ENCODE data around the gene CTIF.

The CTIF gene

DNA sequence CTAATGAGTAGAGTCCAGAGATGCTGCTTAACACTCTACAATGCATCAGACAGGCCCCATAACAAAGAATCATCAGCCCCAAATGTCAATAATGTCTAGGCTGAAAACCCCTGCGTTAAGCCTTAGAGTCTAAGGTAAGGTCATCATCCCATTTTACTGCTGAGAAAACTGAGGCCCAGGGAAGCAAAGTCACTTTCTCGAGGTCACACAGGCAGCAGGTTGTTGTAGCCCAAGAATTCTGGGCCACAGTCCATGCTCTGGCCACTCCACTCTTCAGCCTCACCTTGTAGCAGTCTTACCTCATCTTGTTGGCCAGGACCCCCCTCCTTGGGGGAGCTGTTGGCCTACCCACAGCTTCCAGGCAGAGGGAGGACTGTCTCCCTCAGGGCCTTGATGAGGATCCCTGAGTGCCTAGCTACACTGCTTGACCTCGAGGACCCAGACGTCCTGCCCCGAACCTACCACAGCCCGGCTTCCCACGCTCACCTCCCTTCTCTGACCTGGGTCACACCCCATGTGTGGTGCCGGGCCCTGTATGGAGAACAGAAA is 357.6 kb downstream of the CTIF start:
- no peak for DNase-seq

GRCh38 chr18:48896875-48897511 is 358.2 kb downstream of the CTIF start:
- no peak for DNase-seq

GRCh38 chr18:48897531-48897930 is 358.7 kb downstream of the CTIF start:
- DNase-seq: no peak

DNA sequence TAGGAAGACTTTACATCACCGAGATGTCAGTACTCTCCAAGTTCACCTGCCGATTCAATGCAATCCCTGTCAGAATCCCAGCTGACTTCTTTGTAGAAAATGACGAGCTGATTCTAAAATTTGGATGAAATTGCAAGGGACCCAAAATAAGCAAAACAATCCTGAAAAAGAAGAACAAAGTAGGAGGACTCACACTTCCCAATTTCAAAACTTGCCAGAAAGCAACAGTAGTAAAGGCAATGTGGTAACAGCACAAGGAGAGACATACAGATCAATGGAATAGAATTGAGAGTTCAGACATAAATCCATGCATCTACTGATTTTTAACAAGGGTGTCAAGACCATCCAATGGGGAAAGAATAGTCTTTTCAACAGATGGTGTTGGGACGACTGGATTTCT is 359.7 kb downstream of the CTIF start:
- no peak for DNase-seq

DNA sequence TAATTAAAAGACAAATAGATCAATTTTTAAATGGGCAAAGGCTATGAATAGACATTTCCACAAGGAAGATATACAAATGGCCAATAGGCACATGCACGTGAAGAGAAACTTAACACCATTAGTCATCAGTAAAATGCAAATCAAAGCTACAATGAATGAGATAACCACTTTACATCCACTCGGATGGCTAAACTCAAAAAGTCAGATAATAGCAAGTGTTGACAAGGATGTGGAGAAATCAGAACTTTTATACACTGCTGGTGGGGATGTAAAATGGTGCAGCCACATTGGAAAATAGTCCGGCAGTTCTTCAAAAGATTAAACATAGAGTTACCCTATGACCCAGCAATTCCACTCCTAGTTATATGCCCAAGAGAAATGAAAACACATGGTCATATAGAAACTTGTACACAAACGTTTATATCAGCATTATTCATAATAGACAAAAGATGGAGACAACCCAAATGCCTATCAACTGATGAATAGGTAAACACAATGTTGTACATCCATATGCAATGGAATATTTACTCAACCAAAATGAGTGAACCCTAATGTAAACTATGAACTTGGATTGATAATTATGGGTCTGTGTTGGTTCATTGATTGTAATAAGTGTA is 360.8 kb downstream of the CTIF start:
- DNase-seq: no peak

DNA sequence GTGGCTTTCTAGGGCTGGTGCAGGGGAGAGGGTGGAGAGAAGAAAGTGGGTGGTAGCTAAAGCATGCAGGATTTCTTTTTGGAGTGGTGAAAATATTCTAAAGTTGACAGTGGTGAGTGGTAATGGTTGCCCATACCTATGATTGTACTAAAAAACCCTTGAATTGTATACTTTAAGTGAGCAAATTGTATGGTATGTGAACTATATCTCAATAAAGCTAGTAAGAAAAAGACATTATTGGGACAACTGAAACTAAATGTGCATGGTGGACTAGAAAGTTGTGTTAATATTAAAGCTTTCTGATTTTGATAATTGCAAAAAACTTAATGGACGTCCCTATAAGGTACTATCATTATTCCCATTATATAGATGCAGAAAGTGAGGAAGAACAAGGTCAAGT is 361.6 kb downstream of the CTIF start:
- DNase-seq: no peak

DNA sequence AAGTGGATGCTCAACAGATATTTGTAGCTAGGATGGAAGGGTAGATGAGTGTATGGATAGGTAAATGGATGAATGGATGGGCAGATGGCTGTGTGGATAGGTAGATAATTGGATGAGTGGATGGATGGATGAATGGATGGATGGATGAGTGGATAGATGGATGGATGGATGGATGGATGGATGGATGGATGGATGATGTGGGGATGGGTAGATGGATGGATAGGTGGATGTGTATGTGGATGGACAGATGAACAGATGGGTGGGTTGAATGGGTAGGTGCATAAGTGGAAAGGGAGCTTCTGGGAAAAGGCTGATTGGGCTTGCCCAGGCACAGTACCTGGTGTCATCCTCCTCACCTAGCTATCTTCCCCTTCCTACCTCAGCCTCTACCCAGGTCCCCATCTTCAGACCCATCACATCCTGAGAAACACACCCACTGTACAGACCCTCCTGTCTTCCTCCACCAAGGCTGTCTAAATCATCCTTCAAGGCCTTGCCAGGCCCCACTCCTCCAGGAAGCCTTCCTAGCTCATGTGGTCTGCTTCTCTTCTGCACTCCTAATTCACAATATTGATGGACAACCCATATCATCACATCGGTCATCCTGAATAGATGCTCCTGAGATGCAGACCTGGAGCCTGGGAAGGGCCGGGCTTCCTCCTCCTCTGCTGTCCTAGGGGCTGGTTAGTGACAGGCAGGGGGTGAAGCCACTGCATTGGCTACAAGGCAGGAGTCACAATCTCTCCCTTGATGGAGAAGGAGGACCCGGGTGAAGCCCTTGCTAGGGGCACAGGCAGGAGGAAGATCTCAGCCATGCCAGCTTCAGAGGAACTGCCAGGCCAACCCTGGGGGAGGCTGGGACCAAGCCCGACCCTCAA is 362.6 kb downstream of the CTIF start:
- no peak for DNase-seq

DNA sequence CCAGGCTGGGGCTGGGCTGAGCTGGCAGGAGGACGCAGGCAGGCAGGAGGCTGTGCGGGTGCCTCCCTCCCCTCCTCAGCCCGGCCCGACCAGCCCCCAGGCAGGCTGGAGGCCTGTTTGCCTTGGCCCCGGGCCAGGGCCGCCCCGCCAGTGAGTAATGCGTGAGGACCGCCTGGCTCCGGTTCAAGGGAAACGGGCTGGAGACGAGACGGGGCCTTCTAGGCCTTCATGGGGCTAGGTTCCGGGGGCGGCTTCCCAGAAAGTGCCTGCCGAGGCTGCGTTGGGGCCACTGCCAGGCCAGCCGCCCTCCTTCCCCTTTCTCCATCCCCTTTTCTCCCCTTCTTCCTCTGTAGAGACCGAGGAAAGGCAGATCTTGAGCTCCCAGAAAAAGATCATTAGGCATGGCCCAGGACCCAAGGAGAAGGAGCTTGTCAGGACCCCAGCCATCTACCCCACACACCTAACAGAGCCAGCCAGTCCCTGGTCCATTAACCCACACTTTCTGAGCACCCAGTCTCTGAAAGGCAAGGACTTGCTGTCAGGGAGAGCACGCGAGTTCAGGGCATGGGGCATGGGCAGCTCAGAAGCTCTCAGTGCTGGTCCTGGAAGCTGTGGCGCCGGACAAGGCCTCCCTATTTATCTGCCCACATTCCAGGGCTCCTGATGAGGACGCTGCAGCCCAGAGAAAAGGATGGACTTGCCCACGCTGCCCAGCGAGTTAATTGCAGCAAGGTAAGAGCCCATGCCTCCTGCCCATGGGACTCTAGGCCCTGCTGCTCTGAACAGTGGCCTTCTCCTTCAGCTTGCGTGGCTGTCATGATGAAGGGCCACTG is 363.4 kb downstream of the CTIF start:
- no peak for DNase-seq

- DNase-seq: no peak
These were observed 364.2 kb downstream of the CTIF start for GRCh38 chr18:48902856-48903601.

DNA sequence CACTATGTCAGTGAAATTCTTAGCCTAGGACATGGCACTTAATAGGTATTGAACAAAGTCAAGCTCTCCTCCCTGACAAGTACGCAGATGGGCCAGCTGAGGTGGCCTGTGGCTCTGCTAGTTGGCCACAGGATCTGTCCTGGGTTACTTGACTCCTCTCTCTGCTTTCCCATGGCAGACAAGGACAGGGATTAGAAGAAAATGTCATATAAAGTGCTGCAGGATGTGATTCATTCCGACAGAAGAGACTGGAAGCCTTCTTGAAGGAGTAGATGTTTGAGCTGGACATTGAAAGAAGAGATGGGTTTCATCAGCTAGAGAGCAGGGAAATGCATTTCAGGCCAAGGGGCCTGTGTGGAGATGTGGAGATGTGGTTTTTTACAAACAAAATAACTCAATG is 365.3 kb downstream of the CTIF start:
- no peak for DNase-seq

DNA sequence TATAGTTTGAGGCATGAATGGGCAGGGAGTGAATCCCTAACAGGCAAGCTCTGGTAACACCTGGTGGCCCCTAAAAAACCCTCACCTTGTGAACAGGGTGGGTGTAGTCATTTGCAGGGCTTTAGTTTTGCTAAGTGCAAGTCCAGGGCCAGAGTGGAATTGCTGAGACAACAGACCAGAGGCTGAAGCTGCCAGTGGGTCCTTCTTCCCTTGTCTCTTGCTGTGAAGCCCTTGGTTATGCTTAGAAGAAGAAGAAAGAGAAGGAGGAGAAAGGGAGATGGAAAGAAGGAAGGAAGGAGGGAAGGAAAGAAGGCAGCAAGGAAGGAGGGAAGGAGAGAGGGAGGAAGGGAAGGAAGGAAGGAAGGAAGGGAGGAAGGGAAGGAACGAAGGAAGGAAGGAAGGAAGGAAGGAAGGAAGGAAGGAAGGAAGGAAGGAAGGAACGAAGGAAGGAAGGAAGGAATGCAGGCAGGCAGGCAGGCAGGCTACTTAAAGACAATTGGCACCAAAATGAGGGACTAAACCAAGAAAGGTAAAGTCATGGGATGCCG is 366.1 kb downstream of the CTIF start:
- DNase-seq: no peak

GRCh38 chr18:48905513-48905912 is 366.7 kb downstream of the CTIF start:
- DNase-seq: no peak

GRCh38 chr18:48908916-48909315 is 370.1 kb downstream of the CTIF start:
- DNase-seq: no peak

DNA sequence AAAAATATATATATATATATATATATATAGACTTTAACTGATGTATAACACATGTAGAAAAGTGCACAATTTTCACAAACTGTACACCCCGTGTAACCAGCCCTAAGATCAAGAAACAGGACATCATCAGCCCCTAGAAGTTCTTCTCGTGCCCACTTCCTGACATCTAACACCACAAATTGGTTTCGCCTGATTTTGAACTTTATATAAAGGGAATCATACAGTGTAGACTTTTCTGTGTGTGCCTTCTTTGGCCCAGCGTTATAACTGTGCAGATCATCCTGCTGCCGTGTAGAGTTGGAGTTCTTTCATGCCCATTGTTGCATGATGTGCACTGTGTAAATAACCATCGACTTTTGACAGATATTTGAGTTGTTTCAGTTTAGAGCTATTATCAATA is 370.9 kb downstream of the CTIF start:
- DNase-seq: no peak

- DNase-seq: no peak
These were observed 372.2 kb downstream of the CTIF start for GRCh38 chr18:48910972-48911545.

All from stimulated activated CD4-positive, alpha-beta T cell treated with anti-CD3 and anti-CD28 coated beads, Interleukin-4, amount 100 ng/mL, for 1 hour (primary cell).